ENCODE data around the gene AKAP7.
"Not testable (repeated sequence)": the region's sequence is repeated elsewhere in the genome, so short reads cannot be mapped to it uniquely, and the experiment has no call there.

AKAP7 gene

DNA sequence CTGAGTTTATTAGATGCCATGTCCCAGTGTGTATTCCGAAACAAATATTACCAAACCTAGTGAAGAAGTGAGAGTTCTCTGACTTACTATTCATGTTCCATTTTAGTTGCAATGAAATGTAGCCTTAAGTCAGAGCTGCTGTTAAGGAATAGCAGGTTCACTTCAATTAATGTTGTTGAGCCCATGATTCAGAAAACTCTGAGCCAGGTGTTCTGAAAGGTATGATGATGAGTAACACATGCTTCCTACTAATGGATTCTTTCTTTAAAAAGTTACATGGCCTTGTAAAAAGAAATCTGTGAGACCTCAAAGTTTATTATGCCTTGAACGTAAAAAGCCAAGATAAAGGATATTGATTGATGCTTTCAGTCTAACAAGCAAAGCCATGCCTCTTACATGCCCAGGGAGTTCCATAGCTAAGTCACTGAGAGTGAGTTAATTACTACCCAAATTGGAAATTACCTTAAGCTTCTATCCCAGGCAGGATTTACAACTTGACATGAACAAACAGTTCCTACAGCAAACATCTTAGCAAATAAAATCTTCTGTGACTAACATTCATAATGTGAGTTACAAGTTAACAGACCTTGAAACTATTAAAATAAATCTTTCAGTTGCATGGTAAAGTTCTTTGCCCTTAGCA is 122.9 kb downstream of the AKAP7 start:
- DNase-seq, result no peak

DNA sequence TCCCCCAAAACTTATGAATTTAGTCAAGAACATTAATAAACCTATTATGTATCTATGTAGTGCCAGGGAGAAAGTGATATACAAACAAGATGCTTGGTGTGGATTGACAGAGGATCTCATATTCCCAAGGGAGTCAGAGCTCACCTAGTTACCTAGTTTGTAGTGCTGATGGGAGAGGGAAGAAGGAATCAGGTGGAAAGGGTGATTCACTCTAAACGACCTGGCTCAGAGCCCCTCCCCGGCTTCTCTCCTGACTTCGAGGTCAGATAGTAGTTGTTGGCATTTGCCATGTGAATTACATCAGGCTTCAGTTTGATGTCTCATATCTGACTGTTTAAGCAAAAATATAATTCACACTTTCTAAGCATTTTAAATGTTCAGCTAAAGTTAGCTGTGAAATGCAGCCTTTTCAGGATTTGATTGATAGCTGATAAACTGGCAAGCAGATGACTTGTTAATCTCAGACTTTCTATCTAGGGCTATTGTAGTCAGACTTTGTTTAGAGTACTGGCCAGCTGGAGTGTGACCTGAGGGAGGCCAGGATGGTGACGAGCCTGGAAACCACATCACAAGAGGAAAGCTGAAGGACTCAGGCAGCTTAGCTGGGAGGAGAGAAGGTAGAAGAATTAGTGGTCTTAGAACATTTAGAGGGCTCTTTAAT is 123.7 kb downstream of the AKAP7 start:
- no peak for DNase-seq

DNA sequence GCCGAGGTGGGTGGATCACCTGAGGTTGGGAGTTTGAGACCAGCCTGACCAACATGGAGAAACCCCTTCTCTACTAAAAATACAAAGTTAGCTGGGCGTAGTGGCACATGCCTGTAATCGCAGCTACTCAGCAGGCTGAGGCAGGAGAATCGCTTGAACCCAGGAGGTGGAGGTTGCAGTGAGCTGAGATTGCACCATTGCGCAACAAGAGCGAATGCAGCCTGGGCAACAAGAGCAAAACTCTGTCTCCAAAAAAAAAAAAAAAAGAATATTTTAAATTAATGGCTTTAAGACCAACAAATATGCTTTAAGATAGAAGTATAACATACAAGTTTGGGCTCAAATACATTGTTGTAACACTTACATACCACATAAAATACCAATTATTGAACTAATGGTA is 125.7 kb downstream of the AKAP7 start:
- not testable (repeated sequence) for DNase-seq

DNA sequence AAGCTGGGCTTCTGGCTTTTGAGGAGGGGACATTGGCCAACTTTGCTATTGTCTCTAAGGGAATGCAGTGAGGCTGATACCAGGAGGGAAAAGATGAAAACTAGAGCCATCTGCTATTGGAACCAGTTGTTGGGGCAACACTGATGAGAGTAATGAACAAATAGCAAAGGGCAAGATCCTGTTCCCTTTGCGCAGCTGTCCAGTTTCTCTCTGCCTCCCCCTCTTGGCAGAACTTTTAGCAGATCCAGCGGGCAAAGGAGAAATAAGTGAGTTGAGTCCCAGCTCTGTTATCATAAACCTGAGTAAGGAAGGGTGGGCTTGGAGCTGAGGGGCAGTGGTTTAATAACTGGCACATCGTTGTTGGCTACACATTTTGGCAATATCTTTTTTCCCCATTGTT is 126.8 kb downstream of the AKAP7 start:
- no peak for DNase-seq

DNA sequence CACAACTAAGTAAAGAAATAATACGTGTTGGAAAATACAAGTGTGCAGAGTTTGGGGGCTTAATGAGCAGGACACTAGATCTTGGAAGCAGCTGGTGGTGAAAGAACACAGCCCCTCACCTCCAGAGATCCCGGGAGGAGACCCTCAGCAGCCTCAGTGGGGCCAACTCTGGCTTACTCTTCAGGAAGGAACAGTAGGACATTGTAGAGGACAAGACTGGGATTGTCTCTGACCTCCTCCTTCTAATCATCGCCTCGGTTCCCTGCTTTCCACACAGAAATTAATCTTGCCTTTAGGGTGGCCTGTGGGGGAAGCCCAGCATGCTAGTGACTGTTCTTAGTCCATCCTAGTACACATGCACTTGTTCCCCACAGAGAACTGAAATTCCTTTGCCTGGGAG is 130.7 kb downstream of the AKAP7 start:
- no peak for DNase-seq

DNA sequence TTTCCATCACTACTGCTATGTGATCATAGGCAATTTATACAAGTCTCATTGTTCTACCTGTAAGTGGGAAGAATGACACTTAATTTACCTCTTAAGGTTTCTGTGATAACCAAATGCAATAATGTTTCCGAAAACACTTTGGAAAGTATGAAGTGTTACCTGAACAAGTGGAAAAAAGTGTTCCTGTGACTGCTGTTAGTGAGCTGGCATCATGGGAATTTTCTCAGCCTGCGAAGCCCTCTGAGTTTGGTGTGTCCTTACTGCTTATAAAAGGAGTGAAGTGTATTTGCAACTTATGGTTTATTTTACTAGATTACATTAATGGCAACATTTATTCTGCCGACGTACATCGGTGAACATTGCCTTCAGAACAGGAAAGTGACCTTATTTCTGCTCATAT is 133.0 kb downstream of the AKAP7 start:
- DNase-seq, result no peak

DNA sequence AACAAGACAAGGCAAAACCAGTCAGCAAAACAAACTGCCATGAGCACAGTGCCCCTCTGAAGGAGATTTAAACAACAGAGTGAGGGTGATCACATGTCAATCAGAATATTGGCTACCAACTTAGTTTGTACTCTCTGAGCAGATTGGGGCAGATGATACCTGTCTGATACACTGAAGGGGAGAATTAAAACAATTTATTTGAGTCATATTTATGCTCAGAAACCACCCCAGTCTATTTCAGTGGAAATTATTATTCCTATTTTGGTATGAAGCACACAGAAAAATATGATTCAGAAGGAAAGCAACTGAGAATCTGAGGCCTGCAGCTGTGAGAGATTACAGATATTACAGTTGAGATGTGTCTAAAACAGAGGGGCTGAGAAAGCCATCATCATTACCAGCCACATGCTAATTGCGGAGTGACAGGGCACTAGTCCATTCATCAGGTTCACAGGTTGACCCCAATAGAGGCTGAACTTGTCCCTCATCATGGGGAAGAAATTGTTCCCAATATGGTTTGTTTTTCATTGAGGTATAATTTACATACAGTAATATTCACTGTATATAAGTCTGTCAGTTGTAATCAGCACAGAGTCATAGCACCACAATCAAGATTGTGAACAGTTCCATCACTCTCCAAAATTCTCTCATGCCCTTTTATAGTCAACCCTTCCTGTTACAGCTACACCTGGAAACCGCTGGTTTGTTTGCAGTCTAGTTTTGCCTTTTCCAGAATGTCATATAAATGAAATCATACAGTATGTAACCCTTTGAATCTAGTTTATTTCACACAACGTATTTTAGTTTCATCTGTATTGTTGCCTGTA is 134.5 kb downstream of the AKAP7 start:
- DNase-seq, result no peak

DNA sequence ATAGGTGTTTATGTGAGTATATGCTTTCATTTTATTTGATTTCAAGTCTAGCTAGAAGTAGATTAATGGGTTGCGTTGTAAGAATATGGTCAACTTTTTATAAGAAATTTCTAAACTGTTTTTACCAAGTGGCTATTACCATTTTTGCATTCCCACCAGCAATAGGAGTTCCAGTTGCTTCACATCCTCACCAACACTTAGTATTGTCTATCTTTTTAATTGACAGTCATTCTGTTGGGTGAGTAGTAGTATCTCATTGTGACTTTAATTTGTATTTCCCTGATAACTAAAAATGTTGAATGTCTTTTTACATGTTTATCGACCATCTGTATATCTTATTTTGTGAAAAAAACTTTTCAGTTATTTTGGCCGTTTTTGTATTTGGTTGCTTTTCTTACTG is 135.3 kb downstream of the AKAP7 start:
- DNase-seq, result no peak

DNA sequence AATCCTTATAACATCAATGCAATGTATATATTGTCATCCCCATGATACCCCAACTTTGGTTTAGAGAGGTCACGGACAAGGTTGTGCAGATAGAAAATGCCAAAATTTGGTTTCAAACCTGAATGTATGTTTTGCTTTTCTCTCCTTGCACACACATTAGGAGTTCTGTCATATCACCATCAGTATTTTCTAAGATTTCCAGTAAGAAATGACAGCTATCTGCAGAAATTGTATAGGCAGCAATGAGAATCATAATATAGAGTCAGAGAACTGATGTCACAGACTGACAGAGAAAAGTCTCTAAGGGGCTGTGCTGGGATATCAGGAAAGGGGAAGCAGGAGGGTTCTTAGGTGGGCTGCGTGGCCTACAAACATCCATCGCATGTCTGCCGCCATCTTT is 140.0 kb downstream of the AKAP7 start:
- DNase-seq, result no peak

DNA sequence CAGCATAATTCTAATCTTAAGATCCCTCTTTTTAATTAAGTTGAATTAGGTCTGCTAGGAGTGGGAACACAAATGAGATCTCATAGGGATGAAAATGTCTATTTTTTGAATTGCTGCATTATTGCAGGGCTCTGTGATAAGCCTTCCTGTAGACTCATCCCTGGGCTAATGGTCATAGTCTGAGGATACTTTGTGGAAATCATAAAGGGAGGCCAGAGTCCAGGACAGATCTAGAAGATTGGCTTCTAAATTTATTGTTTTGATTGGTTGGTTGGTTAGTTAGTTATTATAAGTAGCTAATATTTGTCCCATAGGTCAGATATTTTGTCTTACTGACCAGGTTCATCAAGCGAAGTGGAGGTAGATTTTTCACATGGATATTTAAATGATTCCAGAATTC is 142.3 kb downstream of the AKAP7 start:
- DNase-seq, result no peak

DNA sequence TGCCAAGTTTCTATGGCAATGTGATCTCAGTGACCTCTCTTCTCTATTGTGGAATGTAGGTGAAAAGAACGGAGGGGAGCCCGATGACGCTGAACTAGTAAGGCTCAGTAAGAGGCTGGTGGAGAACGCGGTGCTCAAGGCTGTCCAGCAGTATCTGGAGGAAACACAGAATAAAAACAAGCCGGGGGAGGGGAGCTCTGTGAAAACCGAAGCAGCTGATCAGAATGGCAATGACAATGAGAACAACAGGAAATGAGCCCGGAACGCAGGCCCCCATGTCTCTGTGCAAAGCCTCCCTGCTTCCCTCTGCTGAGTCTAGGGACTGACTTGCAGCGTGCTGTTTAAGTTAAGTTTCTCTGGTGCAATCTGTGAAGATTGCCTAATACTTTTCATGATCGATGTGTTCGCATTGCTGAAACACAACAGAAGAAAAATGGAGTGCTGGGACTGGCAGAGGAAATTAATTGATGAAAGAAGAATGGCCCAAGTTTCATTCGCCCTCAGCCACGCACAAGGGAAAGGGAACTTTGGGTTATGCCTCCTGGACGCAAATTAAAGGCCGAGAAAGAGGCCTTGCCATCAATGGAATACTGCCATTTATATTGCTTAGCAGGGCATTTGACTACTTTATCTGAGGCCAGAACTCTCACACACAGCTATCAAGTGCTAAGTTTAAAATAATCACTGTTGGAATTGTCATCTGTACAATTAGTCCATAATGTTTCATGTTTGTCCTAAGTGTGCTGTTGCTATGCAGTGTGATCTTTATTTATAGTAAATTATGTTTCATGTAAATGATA is 146.4 kb downstream of the AKAP7 start:
- no peak for DNase-seq

DNA sequence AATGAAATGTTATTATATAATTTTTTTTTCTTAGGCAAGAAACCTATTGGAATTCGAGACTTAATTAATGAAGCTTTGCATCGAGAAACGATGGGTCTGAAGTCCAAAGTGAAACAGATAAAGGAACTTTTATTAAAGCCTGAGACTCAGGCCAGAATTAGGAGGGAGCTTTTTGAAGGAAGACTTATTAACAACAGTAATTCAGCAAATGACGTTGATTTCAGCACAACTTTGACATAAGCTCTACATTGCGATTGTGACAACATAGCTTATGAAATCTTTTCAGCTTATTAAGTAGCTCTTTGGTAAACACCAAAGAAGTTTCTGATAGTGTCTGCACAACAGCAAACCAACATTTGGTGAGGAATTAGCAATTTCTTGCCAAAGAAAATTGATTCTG is 147.1 kb downstream of the AKAP7 start:
- no peak for DNase-seq

DNA sequence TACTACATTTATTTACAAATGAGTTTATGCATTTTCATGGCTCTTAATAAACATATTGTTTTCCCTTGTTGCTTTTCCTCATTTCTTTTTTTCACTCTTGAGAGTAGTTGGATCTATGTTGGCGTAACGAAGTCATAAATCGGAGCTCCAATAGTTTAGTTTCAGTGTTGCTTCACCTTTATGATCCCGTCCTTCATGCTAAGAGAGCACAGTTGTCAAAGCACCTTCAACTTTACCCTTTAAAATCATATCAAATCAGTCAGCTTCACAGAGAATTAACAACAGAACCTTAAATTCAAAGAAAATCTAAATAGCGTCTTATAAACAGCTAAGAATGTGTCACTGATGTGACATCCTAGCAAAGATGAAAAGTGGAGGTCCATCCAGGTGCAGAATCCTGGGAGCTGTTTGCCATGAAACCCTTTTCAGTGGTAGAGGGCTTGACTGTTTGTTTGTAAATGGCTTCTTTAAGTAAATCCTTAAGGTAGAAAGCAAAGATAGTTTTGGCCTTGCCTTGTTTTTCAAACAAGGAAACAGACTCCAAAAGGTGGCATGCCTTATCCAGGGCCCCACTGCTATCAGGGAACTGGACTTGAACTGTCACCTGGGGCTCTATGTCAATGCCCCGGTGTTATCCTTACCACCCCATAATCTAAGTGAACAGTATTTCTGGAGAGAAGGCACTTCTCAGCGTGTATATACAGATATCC is 148.4 kb downstream of the AKAP7 start:
- no peak for DNase-seq

DNA sequence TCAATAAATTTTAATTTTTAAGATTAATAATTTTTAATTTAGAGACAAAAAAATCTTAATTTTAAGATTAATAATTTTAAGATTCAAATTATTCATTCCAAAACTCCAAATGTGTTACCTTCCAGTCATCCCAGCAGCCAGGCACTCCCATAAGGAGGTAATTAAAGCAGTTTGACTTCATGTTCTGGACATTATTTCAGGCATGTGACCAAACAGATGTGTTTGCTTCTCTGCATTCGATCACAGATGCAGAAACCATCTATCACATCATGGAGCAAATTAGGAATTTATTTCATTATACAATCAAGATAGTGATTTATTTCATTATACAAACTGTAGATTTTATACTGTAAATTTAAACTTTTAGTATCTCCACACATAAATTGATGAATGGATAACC is 150.3 kb downstream of the AKAP7 start:
- no peak for DNase-seq

DNA sequence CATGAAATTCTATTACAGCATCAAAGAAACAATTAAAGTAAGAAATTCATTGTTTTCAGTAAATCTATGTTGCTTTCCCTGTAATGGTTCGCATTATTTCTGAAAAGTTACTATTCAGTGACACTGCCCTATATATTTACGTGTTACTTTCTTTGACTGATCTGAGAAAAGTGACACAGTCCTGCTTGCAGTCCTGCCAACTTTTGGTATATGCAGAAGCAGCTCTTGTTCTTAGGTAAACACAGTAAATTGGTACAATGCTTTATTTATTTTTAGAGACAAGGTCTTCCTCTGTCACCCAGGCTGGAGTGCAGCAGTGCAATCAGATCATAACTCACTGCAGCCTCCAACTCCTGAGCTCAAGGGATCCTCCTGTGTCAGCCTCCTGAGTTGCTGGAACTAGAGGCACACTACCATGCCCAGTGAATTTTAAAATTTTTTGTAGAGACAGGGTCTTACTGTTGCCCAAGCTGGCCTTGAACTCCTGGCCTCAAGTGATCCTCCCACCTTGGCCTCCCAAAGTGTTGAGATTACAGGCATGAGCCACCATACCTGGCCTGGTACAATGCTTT is 151.3 kb downstream of the AKAP7 start:
- no peak for DNase-seq

DNA sequence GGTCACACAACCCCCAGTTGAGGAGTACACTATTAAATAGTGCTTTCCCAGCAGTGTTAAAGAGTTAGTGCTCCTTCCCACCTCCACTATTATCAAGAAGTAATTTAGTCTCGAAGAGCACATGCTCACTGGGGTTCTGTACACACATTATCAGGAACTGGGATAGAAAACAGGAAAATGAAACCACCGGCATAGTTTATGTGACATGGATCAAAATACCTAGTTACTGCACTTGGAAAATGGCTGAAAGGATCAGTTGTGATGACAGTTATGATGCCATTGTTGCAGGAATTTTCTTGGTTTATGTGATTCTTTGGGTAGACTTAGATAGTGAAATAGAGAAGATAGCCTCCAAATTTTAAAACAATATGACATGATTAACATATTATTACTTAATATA is 152.9 kb downstream of the AKAP7 start:
- DNase-seq, result no peak

DNA sequence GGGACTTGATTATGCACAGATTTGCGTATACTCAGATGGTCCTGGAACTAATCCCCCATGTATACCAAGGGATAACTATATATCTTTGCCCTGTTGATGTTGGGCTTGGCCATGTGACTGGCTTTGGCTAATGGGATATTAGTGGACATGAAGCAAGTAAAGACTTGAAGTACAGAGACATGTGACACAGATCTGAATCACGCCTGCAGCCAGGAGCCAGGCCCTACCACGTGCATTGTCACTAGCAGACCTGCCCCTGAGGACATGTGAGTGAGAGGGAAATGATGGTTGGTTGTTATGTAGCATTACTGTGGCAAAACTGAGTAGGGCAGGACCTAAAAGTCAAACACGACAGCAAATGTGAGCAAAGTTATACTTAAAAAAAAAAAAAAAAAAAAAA is 155.7 kb downstream of the AKAP7 start:
- DNase-seq, result no peak

DNA sequence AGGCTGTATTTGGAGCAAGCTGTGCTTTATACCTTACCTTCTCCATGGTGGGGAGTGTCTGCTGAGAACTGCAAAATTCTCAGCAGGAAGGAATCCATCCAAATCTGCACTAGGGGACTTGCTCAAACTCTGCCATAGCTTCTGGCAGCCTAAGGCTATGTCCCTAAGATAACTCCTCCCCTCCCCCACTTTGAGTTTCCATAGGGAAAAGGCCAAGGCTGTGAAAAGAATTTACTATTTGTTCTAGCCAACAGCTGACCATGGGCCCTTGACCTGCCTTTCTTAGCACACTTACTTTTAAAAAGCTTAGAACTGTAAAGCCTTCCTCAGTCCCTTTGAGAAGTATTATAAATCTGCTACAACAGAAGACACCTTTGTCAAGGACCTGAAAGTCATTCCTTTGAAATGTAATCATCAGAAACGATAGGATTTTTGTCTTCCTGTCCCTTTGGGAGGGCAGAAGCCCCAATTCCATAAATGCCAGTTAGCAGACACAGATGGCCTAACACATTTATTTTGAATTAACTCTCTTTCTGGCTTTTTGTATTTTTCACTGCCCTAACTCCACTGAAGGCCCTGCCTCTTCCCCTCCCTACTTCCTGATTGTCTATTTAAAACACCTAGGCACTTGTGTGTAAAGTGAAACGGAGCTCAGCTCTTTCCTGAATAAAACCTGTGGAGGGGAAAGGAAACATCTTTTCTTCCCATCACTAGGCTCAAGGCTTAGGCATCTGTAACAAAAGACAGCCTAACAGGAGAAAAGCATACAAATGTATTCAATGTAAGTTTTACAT is 157.1 kb downstream of the AKAP7 start:
- no peak for DNase-seq

DNA sequence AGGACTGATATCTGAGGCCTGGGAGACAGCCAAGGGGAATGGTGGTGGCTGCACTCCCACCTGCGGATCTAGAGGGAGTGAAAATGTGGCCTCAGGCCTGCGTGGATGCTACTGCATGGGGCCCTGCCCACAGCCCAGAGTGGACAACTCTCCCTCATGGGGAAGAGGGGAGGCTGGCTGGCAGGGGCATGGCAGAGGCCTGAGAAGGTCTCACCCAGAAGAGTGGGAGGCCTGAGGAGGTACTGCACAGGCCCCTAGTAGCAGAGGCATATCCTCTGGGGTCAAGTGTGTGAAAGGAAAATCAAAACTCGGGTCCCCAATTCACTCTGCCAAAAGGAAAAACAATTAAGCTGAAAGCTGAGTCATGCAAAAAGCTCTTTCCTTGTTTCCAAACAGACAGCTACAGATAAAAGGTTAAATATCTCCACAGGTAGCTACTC is 158.2 kb downstream of the AKAP7 start:
- no peak for DNase-seq

DNA sequence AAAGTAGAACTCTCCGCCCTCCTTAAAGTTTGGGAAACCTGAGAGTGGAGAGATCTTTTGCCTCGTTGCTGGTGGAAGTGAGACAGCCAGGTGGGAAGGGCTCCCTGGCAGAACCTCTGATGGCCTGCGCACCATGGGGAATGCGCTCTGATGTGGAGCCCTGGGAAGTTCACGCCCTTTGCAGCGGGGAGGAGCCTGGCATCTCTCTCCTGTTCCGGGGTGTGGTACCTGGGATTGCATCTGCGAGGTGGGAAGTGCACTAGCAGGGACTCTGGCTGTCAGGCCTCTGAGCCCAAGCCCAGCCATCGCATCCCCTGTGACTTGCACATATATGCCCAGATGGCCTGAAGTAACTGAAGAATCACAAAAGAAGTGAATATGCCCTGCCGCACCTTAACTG is 159.8 kb downstream of the AKAP7 start:
- no peak for DNase-seq

DNA sequence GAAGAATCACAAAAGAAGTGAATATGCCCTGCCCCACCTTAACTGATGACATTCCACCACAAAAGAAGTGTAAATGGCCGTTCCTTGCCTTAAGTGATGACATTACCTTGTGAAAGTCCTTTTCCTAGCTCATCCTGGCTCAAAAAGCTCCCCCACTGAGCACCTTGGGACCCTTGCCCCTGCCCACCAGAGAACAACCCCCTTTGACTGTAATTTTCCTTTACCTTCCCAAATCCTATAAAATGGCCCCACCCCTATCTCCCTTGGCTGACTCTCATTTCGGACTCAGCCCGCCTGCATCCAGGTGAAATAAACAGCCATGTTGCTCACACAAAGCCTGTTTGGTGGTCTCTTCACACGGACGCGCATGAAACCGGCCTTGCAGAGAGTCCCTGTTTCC is 165.6 kb downstream of the AKAP7 start:
- DNase-seq, result not testable (repeated sequence)
